ENCODE measurements around the gene CERS2.

DNA sequence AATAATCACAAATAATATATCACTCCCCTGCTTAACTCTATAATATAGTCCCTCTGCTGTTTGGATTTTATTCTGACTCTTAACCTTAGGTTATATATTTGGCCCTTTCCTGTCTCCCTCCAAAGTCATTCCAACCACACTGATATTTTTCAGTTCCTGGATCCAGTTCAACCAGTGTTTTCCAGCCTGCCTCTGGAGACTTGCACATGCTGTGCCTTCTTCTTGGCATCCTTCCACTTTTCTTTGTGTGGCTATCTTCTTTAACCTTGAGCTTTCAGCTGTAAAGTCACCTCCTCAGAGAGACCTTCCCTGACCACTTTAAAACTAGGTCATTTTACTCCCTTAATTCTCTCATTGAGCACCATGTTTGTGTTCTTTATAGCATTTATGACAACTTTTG is 19.4 kb downstream of the CERS2 start:
- TF ChIP-seq, protein P1, sequence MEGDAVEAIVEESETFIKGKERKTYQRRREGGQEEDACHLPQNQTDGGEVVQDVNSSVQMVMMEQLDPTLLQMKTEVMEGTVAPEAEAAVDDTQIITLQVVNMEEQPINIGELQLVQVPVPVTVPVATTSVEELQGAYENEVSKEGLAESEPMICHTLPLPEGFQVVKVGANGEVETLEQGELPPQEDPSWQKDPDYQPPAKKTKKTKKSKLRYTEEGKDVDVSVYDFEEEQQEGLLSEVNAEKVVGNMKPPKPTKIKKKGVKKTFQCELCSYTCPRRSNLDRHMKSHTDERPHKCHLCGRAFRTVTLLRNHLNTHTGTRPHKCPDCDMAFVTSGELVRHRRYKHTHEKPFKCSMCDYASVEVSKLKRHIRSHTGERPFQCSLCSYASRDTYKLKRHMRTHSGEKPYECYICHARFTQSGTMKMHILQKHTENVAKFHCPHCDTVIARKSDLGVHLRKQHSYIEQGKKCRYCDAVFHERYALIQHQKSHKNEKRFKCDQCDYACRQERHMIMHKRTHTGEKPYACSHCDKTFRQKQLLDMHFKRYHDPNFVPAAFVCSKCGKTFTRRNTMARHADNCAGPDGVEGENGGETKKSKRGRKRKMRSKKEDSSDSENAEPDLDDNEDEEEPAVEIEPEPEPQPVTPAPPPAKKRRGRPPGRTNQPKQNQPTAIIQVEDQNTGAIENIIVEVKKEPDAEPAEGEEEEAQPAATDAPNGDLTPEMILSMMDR (IDR thresholded peaks at IDR 0.05; ENCODE audit: poor library complexity): no peak
- no peak for TF ChIP-seq EZH2 (IDR thresholded peaks at IDR 0.05; ENCODE audit: borderline replicate concordance)

Measured in hepatocyte (in vitro differentiated cells).